ENCODE data around the gene BICC1.

The BICC1 gene

GRCh38 chr10:58806970-58807628 is 294.4 kb downstream of the BICC1 start:
- peak overlapping the region; percentile 34 for H3K27ac ChIP-seq (ENCODE audit: poor library complexity, severe bottlenecking)
- no peak for TF ChIP-seq CTCF (IDR thresholded peaks at IDR 0.05; ENCODE audit: poor library complexity, severe bottlenecking)
- H3K27me3 ChIP-seq (ENCODE audit: insufficient read depth, poor library complexity, severe bottlenecking) = no peaks in the 10 kb centered on the region
- no peak overlapping the region for H3K4me3 ChIP-seq (ENCODE audit: severe bottlenecking)
- peaks cover 12% of the 10 kb centered on the region; the same call in 1 of the 2 replicates for H3K36me3 ChIP-seq (ENCODE audit: low read depth)
- DNase-seq (ENCODE audit: low spot score) (no peak), ATAC-seq (ENCODE audit: low read depth) (no peak)
- H3K4me1 ChIP-seq (ENCODE audit: insufficient read depth, poor library complexity, severe bottlenecking) = peaks cover 12% of the 10 kb centered on the region
- H3K9me3 ChIP-seq (ENCODE audit: severe bottlenecking) = no peaks in the 10 kb centered on the region

GRCh38 chr10:58807629-58808022 is 295.0 kb downstream of the BICC1 start:
- ATAC-seq (ENCODE audit: low read depth) (peak; percentile 98), DNase-seq (ENCODE audit: low spot score) (no peak)
- peak; percentile 7 for TF ChIP-seq CTCF (IDR thresholded peaks at IDR 0.05; ENCODE audit: poor library complexity, severe bottlenecking)
- no peak overlapping the region for H3K4me3 ChIP-seq (ENCODE audit: severe bottlenecking)
- peaks cover 12% of the 10 kb centered on the region; the same call in 1 of the 2 replicates for H3K36me3 ChIP-seq (ENCODE audit: low read depth)
- H3K27me3 ChIP-seq (ENCODE audit: insufficient read depth, poor library complexity, severe bottlenecking) = no peaks in the 10 kb centered on the region
- H3K4me1 ChIP-seq (ENCODE audit: insufficient read depth, poor library complexity, severe bottlenecking) = peaks cover 12% of the 10 kb centered on the region
- peak overlapping the region; percentile 34 for H3K27ac ChIP-seq (ENCODE audit: poor library complexity, severe bottlenecking)
- no peaks in the 10 kb centered on the region for H3K9me3 ChIP-seq (ENCODE audit: severe bottlenecking)

GRCh38 chr10:58810751-58811150 is 298.1 kb downstream of the BICC1 start:
- no peak for TF ChIP-seq CTCF (IDR thresholded peaks at IDR 0.05; ENCODE audit: poor library complexity, severe bottlenecking)
- Histone ChIP-seq H3K4me3 (ENCODE audit: severe bottlenecking) (no peak overlapping the region), H3K36me3 (ENCODE audit: low read depth) (peaks cover 15% of the 10 kb centered on the region; the same call in 1 of the 2 replicates), H3K4me1 (ENCODE audit: insufficient read depth, poor library complexity, severe bottlenecking) (peaks cover 12% of the 10 kb centered on the region), H3K27me3 (ENCODE audit: insufficient read depth, poor library complexity, severe bottlenecking) (no peaks in the 10 kb centered on the region), H3K9me3 (ENCODE audit: severe bottlenecking) (no peaks in the 10 kb centered on the region), H3K27ac (ENCODE audit: poor library complexity, severe bottlenecking) (no peak overlapping the region)
- ATAC-seq (ENCODE audit: low read depth) = no peak
- DNase-seq (ENCODE audit: low spot score) = no peak

DNA sequence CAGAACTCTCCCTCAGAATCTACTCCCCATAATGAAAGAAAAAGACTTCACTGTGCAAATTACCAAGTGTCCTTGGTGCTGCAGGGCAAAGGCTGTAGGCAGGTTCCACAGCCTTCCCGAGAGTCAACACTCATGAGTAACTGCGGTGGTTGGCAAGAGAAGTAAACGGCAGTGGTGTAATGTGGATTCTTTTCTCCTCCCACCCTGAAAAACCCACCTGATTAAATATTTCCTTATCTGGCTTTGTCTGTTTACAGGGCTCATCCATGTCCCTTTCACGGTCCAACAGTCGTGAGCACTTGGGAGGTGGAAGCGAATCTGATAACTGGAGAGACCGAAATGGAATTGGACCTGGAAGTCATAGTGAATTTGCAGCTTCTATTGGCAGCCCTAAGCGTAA is 300.9 kb downstream of the BICC1 start:
- Histone ChIP-seq H3K27ac (ENCODE audit: poor library complexity, severe bottlenecking) (no peak overlapping the region), H3K4me1 (ENCODE audit: insufficient read depth, poor library complexity, severe bottlenecking) (peaks cover under 1% of the 10 kb centered on the region), H3K36me3 (ENCODE audit: low read depth) (0 out of 2 replicates have a peak, but pooled peaks cover 4% of the 10 kb centered on the region), H3K27me3 (ENCODE audit: insufficient read depth, poor library complexity, severe bottlenecking) (no peaks in the 10 kb centered on the region), H3K9me3 (ENCODE audit: severe bottlenecking) (no peaks in the 10 kb centered on the region), H3K4me3 (ENCODE audit: severe bottlenecking) (no peak overlapping the region)
- DNase-seq (ENCODE audit: low spot score) (no peak), ATAC-seq (ENCODE audit: low read depth) (no peak)
- TF ChIP-seq CTCF (IDR thresholded peaks at IDR 0.05; ENCODE audit: poor library complexity, severe bottlenecking) = no peak

- no peak for TF ChIP-seq CTCF (IDR thresholded peaks at IDR 0.05; ENCODE audit: poor library complexity, severe bottlenecking)
- no peaks in the 10 kb centered on the region for H3K9me3 ChIP-seq (ENCODE audit: severe bottlenecking)
- no peak for ATAC-seq (ENCODE audit: low read depth)
- H3K4me1 ChIP-seq (ENCODE audit: insufficient read depth, poor library complexity, severe bottlenecking) = peaks cover 33% of the 10 kb centered on the region
- no peaks in the 10 kb centered on the region for H3K27me3 ChIP-seq (ENCODE audit: insufficient read depth, poor library complexity, severe bottlenecking)
- no peak overlapping the region for H3K27ac ChIP-seq (ENCODE audit: poor library complexity, severe bottlenecking)
- DNase-seq (ENCODE audit: low spot score) = no peak
- 0 out of 2 replicates have a peak, but pooled peaks cover 4% of the 10 kb centered on the region for H3K36me3 ChIP-seq (ENCODE audit: low read depth)
- no peak overlapping the region for H3K4me3 ChIP-seq (ENCODE audit: severe bottlenecking)
Observed at GRCh38 chr10:58817201-58817846, 304.7 kb downstream of the BICC1 start.
